ENCODE results near the gene VAV2.

Gene VAV2

GRCh38 chr9:134033516-134034214 is 41.5 kb upstream of the VAV2 start:
- Histone ChIP-seq H3K36me3 (ENCODE audit: control insufficient read depth, low read depth, low read length) (peaks cover 55% of the 10 kb centered on the region), H3K27ac (ENCODE audit: low read length) (no peak overlapping the region), H3K4me3 (ENCODE audit: low read length) (no peak overlapping the region), H3K9me3 (ENCODE audit: control insufficient read depth, low read depth, low read length) (no peaks in the 10 kb centered on the region), H3K27me3 (ENCODE audit: control insufficient read depth, insufficient read depth, low read length) (no peaks in the 10 kb centered on the region), H3K4me1 (ENCODE audit: control insufficient read depth, low read depth, low read length) (no peaks in the 10 kb centered on the region), H3K9ac (ENCODE audit: low read length) (no peak overlapping the region)

- Histone ChIP-seq H3K9ac (ENCODE audit: low read length) (no peak overlapping the region), H3K4me1 (ENCODE audit: control insufficient read depth, low read depth, low read length) (no peaks in the 10 kb centered on the region), H3K4me3 (ENCODE audit: low read length) (no peak overlapping the region), H3K27ac (ENCODE audit: low read length) (no peak overlapping the region), H3K36me3 (ENCODE audit: control insufficient read depth, low read depth, low read length) (peaks cover 54% of the 10 kb centered on the region), H3K9me3 (ENCODE audit: control insufficient read depth, low read depth, low read length) (no peaks in the 10 kb centered on the region), H3K27me3 (ENCODE audit: control insufficient read depth, insufficient read depth, low read length) (no peaks in the 10 kb centered on the region)
These were observed 40.5 kb upstream of the VAV2 start for GRCh38 chr9:134032456-134033222.

GRCh38 chr9:134031783-134032182 is 39.7 kb upstream of the VAV2 start:
- no peaks in the 10 kb centered on the region for H3K9me3 ChIP-seq (ENCODE audit: control insufficient read depth, low read depth, low read length)
- H3K36me3 ChIP-seq (ENCODE audit: control insufficient read depth, low read depth, low read length), result peaks cover 54% of the 10 kb centered on the region
- H3K9ac ChIP-seq (ENCODE audit: low read length), result no peak overlapping the region
- no peaks in the 10 kb centered on the region for H3K4me1 ChIP-seq (ENCODE audit: control insufficient read depth, low read depth, low read length)
- no peak overlapping the region for H3K27ac ChIP-seq (ENCODE audit: low read length)
- no peaks in the 10 kb centered on the region for H3K27me3 ChIP-seq (ENCODE audit: control insufficient read depth, insufficient read depth, low read length)
- H3K4me3 ChIP-seq (ENCODE audit: low read length), result no peak overlapping the region

GRCh38 chr9:134030821-134031470 is 38.8 kb upstream of the VAV2 start:
- Histone ChIP-seq H3K36me3 (ENCODE audit: control insufficient read depth, low read depth, low read length) (peaks cover 50% of the 10 kb centered on the region), H3K27me3 (ENCODE audit: control insufficient read depth, insufficient read depth, low read length) (no peaks in the 10 kb centered on the region), H3K9me3 (ENCODE audit: control insufficient read depth, low read depth, low read length) (no peaks in the 10 kb centered on the region), H3K9ac (ENCODE audit: low read length) (no peak overlapping the region), H3K4me3 (ENCODE audit: low read length) (no peak overlapping the region), H3K27ac (ENCODE audit: low read length) (no peak overlapping the region), H3K4me1 (ENCODE audit: control insufficient read depth, low read depth, low read length) (no peaks in the 10 kb centered on the region)

GRCh38 chr9:134029248-134030226 is 37.4 kb upstream of the VAV2 start:
- H3K36me3 ChIP-seq (ENCODE audit: control insufficient read depth, low read depth, low read length), result peaks cover 36% of the 10 kb centered on the region
- no peak overlapping the region for H3K27ac ChIP-seq (ENCODE audit: low read length)
- no peaks in the 10 kb centered on the region for H3K4me1 ChIP-seq (ENCODE audit: control insufficient read depth, low read depth, low read length)
- H3K9me3 ChIP-seq (ENCODE audit: control insufficient read depth, low read depth, low read length), result no peaks in the 10 kb centered on the region
- no peak overlapping the region for H3K4me3 ChIP-seq (ENCODE audit: low read length)
- no peaks in the 10 kb centered on the region for H3K27me3 ChIP-seq (ENCODE audit: control insufficient read depth, insufficient read depth, low read length)
- no peak overlapping the region for H3K9ac ChIP-seq (ENCODE audit: low read length)

GRCh38 chr9:134028575-134029247 is 36.6 kb upstream of the VAV2 start:
- Histone ChIP-seq H3K27me3 (ENCODE audit: control insufficient read depth, insufficient read depth, low read length) (no peaks in the 10 kb centered on the region), H3K36me3 (ENCODE audit: control insufficient read depth, low read depth, low read length) (peaks cover 27% of the 10 kb centered on the region), H3K4me3 (ENCODE audit: low read length) (no peak overlapping the region), H3K9ac (ENCODE audit: low read length) (no peak overlapping the region), H3K4me1 (ENCODE audit: control insufficient read depth, low read depth, low read length) (no peaks in the 10 kb centered on the region), H3K9me3 (ENCODE audit: control insufficient read depth, low read depth, low read length) (no peaks in the 10 kb centered on the region), H3K27ac (ENCODE audit: low read length) (no peak overlapping the region)

- H3K4me1 ChIP-seq (ENCODE audit: control insufficient read depth, low read depth, low read length), result no peaks in the 10 kb centered on the region
- H3K27me3 ChIP-seq (ENCODE audit: control insufficient read depth, insufficient read depth, low read length), result no peaks in the 10 kb centered on the region
- peaks cover 21% of the 10 kb centered on the region for H3K36me3 ChIP-seq (ENCODE audit: control insufficient read depth, low read depth, low read length)
- no peaks in the 10 kb centered on the region for H3K9me3 ChIP-seq (ENCODE audit: control insufficient read depth, low read depth, low read length)
- no peak overlapping the region for H3K9ac ChIP-seq (ENCODE audit: low read length)
- H3K27ac ChIP-seq (ENCODE audit: low read length), result no peak overlapping the region
- H3K4me3 ChIP-seq (ENCODE audit: low read length), result no peak overlapping the region
These were observed 36.0 kb upstream of the VAV2 start for GRCh38 chr9:134028076-134028475.

- Histone ChIP-seq H3K9me3 (ENCODE audit: control insufficient read depth, low read depth, low read length) (no peaks in the 10 kb centered on the region), H3K4me1 (ENCODE audit: control insufficient read depth, low read depth, low read length) (no peaks in the 10 kb centered on the region), H3K27me3 (ENCODE audit: control insufficient read depth, insufficient read depth, low read length) (no peaks in the 10 kb centered on the region), H3K4me3 (ENCODE audit: low read length) (no peak overlapping the region), H3K9ac (ENCODE audit: low read length) (no peak overlapping the region), H3K27ac (ENCODE audit: low read length) (no peak overlapping the region), H3K36me3 (ENCODE audit: control insufficient read depth, low read depth, low read length) (peaks cover 18% of the 10 kb centered on the region)
These were observed 35.4 kb upstream of the VAV2 start for GRCh38 chr9:134027561-134027960.

GRCh38 chr9:134026981-134027380 is 34.9 kb upstream of the VAV2 start:
- Histone ChIP-seq H3K27me3 (ENCODE audit: control insufficient read depth, insufficient read depth, low read length) (no peaks in the 10 kb centered on the region), H3K9me3 (ENCODE audit: control insufficient read depth, low read depth, low read length) (no peaks in the 10 kb centered on the region), H3K36me3 (ENCODE audit: control insufficient read depth, low read depth, low read length) (peaks cover 18% of the 10 kb centered on the region), H3K4me3 (ENCODE audit: low read length) (no peak overlapping the region), H3K4me1 (ENCODE audit: control insufficient read depth, low read depth, low read length) (no peaks in the 10 kb centered on the region), H3K9ac (ENCODE audit: low read length) (no peak overlapping the region), H3K27ac (ENCODE audit: low read length) (no peak overlapping the region)

GRCh38 chr9:134026581-134026980 is 34.5 kb upstream of the VAV2 start:
- H3K9ac ChIP-seq (ENCODE audit: low read length), result no peak overlapping the region
- H3K4me3 ChIP-seq (ENCODE audit: low read length), result peak overlapping the region; percentile 73
- no peak overlapping the region for H3K27ac ChIP-seq (ENCODE audit: low read length)

More at GRCh38 chr9:134026581-134026980, 34.5 kb upstream of the VAV2 start:
- Histone ChIP-seq H3K36me3 (ENCODE audit: control insufficient read depth, low read depth, low read length) (peaks cover 15% of the 10 kb centered on the region), H3K4me1 (ENCODE audit: control insufficient read depth, low read depth, low read length) (no peaks in the 10 kb centered on the region), H3K9me3 (ENCODE audit: control insufficient read depth, low read depth, low read length) (no peaks in the 10 kb centered on the region), H3K27me3 (ENCODE audit: control insufficient read depth, insufficient read depth, low read length) (no peaks in the 10 kb centered on the region)
